Colonic mucosa (tissue), 4 donors: Measurements from ENCODE around the gene MYO19. TPM values are rescaled to one million over a fixed set of nuclear protein-coding genes. Genes with fewer than 3 reads are reported as not detected.

Experiments used
- DNase-seq: peaks from one replicate; pipeline ENCODE4 v3.0.0-alpha.2; 2020
- H3K27ac ChIP-seq: fragments of 200-600 bp; one replicate; pipeline ENCODE4 v1.8.0; 2021
- H3K27me3 ChIP-seq: fragments of 200-600 bp; one replicate; pipeline ENCODE4 v1.8.0; 2021
- H3K36me3 ChIP-seq: fragments of 200-600 bp; one replicate; pipeline ENCODE4 v1.8.0; 2021
- H3K4me1 ChIP-seq: fragments of 200-600 bp; one replicate; pipeline ENCODE4 v1.8.0; 2021; ENCODE audit warnings: mild to moderate bottlenecking
- H3K4me3 ChIP-seq: fragments of 200-600 bp; one replicate; pipeline ENCODE4 v1.8.0; 2021
- H3K9ac ChIP-seq, 2 donors: one replicate each; pipeline ENCODE4 v1.7.0; 2013; ENCODE audit warnings: control low read depth in 2 of 2, low read depth in 2 of 2, low read length in 2 of 2
- H3K9me3 ChIP-seq: fragments of 200-600 bp; one replicate; pipeline ENCODE4 v1.8.0; 2021
- intact Hi-C: fragments of 100-400 bp; cut with DNase I; formaldehyde crosslinking; loops from one replicate; pipeline ENCODE4 v1.14.1; 2022
- total RNA-seq, 2 donors: library from RNA; stranded (reverse); fragmentation: NEBNext Ultra II Directional in 1 of 2; extraction: Animal tissue kit (Norgen Biotek cat#: 25700) in 1 of 2; gene quantifications; one replicate each; pipeline ENCODE4 v1.2.1, GENCODE V29; 2021
- TF ChIP-seq, protein P1 (sequence below): fragments of 200-600 bp; IDR thresholded peaks from one replicate; pipeline ENCODE4 v1.8.0; 2022; ENCODE audit warnings: antibody characterized with exemption, mild to moderate bottlenecking
- donor health status: healthy.
- donor health status: DM: no; HTN: no; CAD: no.
- donor health status: DM: no; HTN: no; CAD: no.

MYO19 gene
- total RNA-seq, 2 donors from 2014 or later = 48.8 to 149 TPM

DNA sequence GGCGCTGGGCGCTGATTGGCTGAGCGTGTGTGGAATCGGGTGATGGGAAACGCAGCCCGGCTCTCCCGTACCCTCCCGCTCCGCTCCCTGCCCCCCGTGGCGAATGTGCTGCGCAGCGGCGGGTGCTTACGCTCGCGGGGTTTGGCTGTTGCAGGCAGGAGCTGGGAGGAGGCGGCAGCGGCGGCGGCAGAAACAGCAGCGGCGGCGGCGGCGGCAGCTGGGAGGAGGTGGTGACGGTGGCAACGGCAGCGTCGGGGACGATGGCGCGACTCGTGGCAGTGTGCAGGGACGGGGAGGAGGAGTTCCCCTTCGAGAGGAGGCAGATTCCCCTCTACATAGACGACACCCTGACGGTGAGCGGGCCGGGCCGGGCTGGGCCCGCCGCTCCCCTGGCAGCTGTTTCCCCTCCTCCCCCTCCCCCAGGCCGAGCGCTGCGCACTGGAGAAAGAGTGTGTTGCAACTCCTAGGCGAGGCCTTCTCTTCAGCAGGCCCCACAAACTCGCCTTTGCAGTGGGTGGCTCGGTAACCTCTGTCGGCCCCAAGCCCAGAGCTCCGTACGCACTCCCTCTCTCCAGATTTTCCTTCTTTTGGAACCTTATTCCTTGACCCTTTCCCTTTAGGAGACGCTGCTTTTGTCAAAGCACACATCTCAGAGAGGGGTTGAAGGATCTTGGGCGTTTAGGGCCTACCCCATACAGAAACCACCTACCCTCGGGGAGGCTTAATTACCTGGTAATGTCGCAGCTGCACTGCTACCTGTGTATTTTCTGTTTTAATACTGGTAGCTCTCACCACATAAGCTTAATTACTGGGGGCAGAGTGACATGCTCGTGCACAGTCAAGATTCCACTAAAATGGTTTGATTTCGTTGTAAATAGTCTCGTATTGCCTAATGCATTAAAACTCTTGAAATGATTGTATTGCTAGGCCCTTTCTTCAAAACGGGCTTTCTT lies 11.1 kb upstream of the MYO19 start:
- DNase-seq = peak; percentile 97
- Histone ChIP-seq H3K27me3 (no peaks in the 10 kb centered on the region), H3K9me3 (no peaks in the 10 kb centered on the region), H3K9ac (peak overlapping the region; percentile 91 to 100), H3K4me1 (peaks cover 18% of the 10 kb centered on the region), H3K4me3 (peak overlapping the region; percentile 95), H3K27ac (peak overlapping the region; percentile 99), H3K36me3 (no peaks in the 10 kb centered on the region)
- intact Hi-C loops = loop anchor here (5.0 kb wide), 1 partner anchor 47 kb away; the partner anchor contains the start of gene DHRS11
- TF ChIP-seq, protein P1, sequence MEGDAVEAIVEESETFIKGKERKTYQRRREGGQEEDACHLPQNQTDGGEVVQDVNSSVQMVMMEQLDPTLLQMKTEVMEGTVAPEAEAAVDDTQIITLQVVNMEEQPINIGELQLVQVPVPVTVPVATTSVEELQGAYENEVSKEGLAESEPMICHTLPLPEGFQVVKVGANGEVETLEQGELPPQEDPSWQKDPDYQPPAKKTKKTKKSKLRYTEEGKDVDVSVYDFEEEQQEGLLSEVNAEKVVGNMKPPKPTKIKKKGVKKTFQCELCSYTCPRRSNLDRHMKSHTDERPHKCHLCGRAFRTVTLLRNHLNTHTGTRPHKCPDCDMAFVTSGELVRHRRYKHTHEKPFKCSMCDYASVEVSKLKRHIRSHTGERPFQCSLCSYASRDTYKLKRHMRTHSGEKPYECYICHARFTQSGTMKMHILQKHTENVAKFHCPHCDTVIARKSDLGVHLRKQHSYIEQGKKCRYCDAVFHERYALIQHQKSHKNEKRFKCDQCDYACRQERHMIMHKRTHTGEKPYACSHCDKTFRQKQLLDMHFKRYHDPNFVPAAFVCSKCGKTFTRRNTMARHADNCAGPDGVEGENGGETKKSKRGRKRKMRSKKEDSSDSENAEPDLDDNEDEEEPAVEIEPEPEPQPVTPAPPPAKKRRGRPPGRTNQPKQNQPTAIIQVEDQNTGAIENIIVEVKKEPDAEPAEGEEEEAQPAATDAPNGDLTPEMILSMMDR = no peak

DNA sequence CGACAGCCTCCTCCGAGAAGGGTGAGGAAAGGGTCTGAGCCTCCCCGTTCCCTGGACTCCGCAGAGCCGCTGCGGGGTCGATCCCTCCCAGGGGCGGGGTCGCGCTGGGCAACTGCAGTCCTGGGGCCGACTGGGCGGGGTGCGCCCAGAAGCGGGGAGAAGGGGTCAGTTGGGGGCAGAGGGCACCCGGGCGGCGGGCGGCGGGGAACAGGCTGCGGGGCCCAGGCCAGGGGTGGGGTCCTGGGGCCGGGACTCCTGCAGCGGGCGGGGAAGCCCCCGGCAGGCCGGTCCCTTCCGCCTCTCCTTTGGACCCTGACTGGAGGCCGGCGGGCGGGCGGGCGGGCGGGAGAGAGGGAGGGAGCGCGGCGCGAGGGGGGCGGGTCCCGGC lies 10.4 kb upstream of the MYO19 start:
- peak overlapping the region; percentile 99 for H3K27ac ChIP-seq
- H3K4me1 ChIP-seq = peaks cover 17% of the 10 kb centered on the region
- TF ChIP-seq, protein P1 = no peak
- peak overlapping the region; percentile 96 to 97 for H3K9ac ChIP-seq
- H3K36me3 ChIP-seq = no peaks in the 10 kb centered on the region
- no peaks in the 10 kb centered on the region for H3K9me3 ChIP-seq
- DNase-seq = no peak
- intact Hi-C loops = loop anchor here (5.0 kb wide), 1 partner anchor 47 kb away; the partner anchor contains the start of gene DHRS11
- no peaks in the 10 kb centered on the region for H3K27me3 ChIP-seq
- H3K4me3 ChIP-seq = peak overlapping the region; percentile 95

DNA sequence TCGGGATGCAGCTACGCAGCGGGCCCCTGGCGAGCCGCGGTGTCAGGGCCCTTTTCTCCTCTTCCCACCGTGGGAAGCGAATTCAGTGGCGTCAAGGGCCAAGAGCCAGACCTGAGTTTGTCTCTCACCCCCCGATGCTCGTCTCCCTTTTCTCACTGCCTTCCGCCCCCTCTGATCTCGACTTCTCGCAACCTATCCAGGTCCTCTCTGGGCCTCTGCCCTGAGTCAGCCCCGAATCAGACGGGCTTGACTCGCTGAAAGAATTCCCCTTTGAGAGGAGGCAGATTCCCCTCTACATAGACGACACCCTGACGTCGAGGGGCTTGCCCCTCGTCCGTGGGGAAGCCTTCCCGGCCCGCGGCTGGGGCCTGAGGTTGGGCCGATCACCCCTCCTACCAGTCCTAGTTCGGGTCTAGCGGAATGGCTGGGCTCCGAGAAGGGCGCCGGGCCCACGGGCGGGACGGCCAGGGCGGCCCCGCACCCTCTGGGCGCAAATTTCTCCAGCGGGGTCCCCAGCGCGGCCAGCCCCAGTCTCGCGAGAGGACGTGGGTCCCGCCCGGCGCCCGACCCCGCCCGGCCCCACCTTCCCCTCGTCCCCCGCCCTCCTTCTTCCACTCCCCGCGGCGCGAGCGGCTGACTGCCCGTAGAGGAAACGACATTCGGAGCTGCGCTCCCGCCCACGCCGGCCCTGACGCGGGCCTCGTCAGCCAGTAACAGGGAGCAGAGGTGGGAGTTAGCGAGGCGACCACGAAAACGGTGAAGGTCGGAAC lies 9.8 kb upstream of the MYO19 start, which contains the start of gene GGNBP2:
Gene GGNBP2 (plus strand): TSS at position 613 of the 770 bp plus-strand sequence. CDS start 806 bp downstream, outside the sequence.
- TF ChIP-seq, protein P1 = no peak
- intact Hi-C loops = loop anchor here (5.0 kb wide), 1 partner anchor 48 kb away; the partner anchor contains the start of gene DHRS11
- peak; percentile 93 for DNase-seq
- Histone ChIP-seq H3K9ac (peak within 1 kb of the TSS; percentile 97 to 100), H3K4me3 (peak within 1 kb of the TSS; percentile 95), H3K27me3 (no peaks in the 10 kb centered on the region), H3K4me1 (peaks cover 17% of the 10 kb centered on the region), H3K27ac (peak within 1 kb of the TSS; percentile 99), H3K36me3 (no peaks in the 10 kb centered on the region), H3K9me3 (no peaks in the 10 kb centered on the region)

DNA sequence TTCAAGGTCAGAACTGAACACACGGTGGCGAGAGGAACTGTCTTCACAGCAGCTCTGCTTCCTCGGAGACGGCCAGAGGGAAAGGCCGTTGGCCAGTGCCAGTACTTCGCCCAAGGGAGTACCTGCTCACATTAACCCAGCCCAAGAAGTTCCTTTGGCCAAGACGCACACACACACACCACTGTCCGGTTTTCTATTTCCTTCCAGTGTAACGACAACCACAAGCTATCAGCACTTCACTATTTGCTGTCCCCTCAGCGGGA lies 9.3 kb upstream of the MYO19 start:
- intact Hi-C loops = no loop called here
- Histone ChIP-seq H3K4me1 (peaks cover 17% of the 10 kb centered on the region), H3K9me3 (no peaks in the 10 kb centered on the region), H3K4me3 (peak overlapping the region; percentile 95), H3K27me3 (no peaks in the 10 kb centered on the region), H3K27ac (peak overlapping the region; percentile 99), H3K9ac (peak overlapping the region; percentile 96 to 97), H3K36me3 (no peaks in the 10 kb centered on the region)
- TF ChIP-seq, protein P1 = no peak
- no peak for DNase-seq

DNA sequence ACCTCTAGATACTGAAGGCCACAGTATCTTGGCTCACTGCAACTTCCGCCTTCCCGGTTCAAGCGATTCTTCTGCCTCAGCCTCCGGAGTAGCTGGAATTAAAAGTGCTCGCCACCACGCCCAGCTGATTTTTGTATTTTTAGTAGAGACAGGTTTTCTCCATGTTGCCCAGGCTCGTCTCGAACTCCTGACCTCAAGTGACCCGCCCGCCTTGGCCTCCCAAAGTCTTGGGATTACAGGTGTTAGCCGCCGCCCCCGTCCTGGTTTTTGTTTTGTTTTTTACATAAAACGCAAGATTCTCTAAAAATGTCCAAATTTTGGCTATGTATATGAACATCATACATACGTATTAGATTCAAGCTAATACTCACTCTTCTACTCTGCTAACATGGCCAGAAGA lies 8.1 kb upstream of the MYO19 start:
- TF ChIP-seq, protein P1 = no peak
- DNase-seq = no peak
- no peaks in the 10 kb centered on the region for H3K27me3 ChIP-seq
- peaks cover 13% of the 10 kb centered on the region for H3K4me1 ChIP-seq
- no peak overlapping the region for H3K4me3 ChIP-seq
- H3K9me3 ChIP-seq = no peaks in the 10 kb centered on the region
- intact Hi-C loops = no loop called here
- no peaks in the 10 kb centered on the region for H3K36me3 ChIP-seq
- no peak overlapping the region for H3K9ac ChIP-seq
- no peak overlapping the region for H3K27ac ChIP-seq
